Measurements from ENCODE around the gene SH3BGRL. TPM values are rescaled to one million over a fixed set of nuclear protein-coding genes. Genes with fewer than 3 reads are reported as not detected.

Gene SH3BGRL
- total and polyA plus RNA-seq, 2 donors (not counting 1 experiment from before 2014, with no cell fraction given), result 41.6 to 258 TPM

DNA sequence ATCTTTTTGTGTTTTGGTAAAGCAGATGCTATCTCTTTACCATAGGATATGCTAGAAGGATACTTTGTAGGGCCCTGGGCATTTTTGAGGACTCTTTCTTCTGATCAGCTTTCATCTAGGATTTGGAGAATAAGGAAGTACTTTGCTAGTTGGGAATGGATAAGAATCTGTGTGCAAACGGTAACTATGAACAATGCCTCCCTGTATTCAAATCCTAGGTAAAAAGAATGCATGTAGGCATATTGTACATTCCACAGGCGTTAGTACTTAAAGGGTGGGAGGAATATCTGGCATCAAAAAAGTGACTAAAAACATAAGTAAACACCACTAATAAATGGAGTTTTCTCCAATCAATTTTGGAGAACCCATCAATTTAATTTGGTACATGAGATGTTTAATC is 59.7 kb downstream of the SH3BGRL start:
- Histone ChIP-seq H3K4me2 (ENCODE audit: extremely low read depth, insufficient read depth, low read length) (no peak overlapping the region), H3K4me1 (ENCODE audit: control insufficient read depth, extremely low read depth, insufficient read depth, low read length) (peaks cover 3% of the 10 kb centered on the region), H3K36me3 (ENCODE audit: control insufficient read depth, insufficient read depth, low read length) (no peaks in the 10 kb centered on the region), H3K27ac (ENCODE audit: insufficient read depth, low read length) (no peak overlapping the region), H3K9ac (ENCODE audit: insufficient read depth, low read length) (no peak overlapping the region), H2AFZ (ENCODE audit: low read length) (no peak overlapping the region), H3K4me3 (replicated peaks in 1 of 4; ENCODE audit: control extremely low read depth in 1 of 4, insufficient read depth in 1 of 4, low read depth in 3 of 4, low read length in 4 of 4) (no peak overlapping the region), H4K20me1 (ENCODE audit: control insufficient read depth, extremely low read depth, insufficient read depth, low read length) (no peaks in the 10 kb centered on the region), H3K27me3 (ENCODE audit: control insufficient read depth, insufficient read depth, low read length) (no peaks in the 10 kb centered on the region), H3K79me2 (ENCODE audit: control insufficient read depth, insufficient read depth, low read length) (no peaks in the 10 kb centered on the region), H3K9me3 (ENCODE audit: control insufficient read depth, insufficient read depth, low read depth, low read length) (no peaks in the 10 kb centered on the region)
- DNase-seq (ENCODE audit: low read depth in 2 of 2), result peak; percentile 3 to 84
- no peak for TF ChIP-seq EZH2 (IDR thresholded peaks at IDR 0.05; ENCODE audit: low read length, missing control alignments)
- TF ChIP-seq, protein P1, sequence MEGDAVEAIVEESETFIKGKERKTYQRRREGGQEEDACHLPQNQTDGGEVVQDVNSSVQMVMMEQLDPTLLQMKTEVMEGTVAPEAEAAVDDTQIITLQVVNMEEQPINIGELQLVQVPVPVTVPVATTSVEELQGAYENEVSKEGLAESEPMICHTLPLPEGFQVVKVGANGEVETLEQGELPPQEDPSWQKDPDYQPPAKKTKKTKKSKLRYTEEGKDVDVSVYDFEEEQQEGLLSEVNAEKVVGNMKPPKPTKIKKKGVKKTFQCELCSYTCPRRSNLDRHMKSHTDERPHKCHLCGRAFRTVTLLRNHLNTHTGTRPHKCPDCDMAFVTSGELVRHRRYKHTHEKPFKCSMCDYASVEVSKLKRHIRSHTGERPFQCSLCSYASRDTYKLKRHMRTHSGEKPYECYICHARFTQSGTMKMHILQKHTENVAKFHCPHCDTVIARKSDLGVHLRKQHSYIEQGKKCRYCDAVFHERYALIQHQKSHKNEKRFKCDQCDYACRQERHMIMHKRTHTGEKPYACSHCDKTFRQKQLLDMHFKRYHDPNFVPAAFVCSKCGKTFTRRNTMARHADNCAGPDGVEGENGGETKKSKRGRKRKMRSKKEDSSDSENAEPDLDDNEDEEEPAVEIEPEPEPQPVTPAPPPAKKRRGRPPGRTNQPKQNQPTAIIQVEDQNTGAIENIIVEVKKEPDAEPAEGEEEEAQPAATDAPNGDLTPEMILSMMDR (conservative IDR thresholded peaks at IDR 0.05 in 1 of 2, IDR thresholded peaks at IDR 0.05 in 1 of 2; ENCODE audit: low read depth in 1 of 2, low read length in 2 of 2), result no peak

DNA sequence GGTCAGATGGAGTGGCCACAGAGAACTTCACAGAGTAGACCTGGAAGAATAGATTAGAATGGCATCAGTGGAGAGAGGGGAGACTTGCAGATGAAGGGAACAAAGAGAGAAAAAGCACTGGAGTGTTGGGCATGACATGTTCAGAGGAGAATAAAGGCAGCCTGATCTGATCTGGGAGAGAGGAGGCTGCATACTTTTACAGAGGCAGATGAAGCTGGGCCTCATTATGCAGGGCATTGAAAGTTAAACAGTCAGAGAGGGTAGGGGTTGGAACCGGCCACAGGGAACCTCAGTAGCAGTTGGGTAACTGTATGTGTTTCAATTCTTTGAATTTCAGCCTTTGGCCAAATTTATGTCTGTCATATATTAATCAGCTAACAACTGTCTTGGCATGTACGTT is 61.2 kb downstream of the SH3BGRL start:
- Histone ChIP-seq H3K4me2 (ENCODE audit: extremely low read depth, insufficient read depth, low read length) (no peak overlapping the region), H3K27ac (ENCODE audit: insufficient read depth, low read length) (no peak overlapping the region), H4K20me1 (ENCODE audit: control insufficient read depth, extremely low read depth, insufficient read depth, low read length) (no peaks in the 10 kb centered on the region), H3K79me2 (ENCODE audit: control insufficient read depth, insufficient read depth, low read length) (no peaks in the 10 kb centered on the region), H3K27me3 (ENCODE audit: control insufficient read depth, insufficient read depth, low read length) (no peaks in the 10 kb centered on the region), H3K9me3 (ENCODE audit: control insufficient read depth, insufficient read depth, low read depth, low read length) (no peaks in the 10 kb centered on the region), H3K4me1 (ENCODE audit: control insufficient read depth, extremely low read depth, insufficient read depth, low read length) (peaks cover 3% of the 10 kb centered on the region), H3K36me3 (ENCODE audit: control insufficient read depth, insufficient read depth, low read length) (no peaks in the 10 kb centered on the region), H2AFZ (ENCODE audit: low read length) (no peak overlapping the region), H3K9ac (ENCODE audit: insufficient read depth, low read length) (no peak overlapping the region), H3K4me3 (replicated peaks in 1 of 4; ENCODE audit: control extremely low read depth in 1 of 4, insufficient read depth in 1 of 4, low read depth in 3 of 4, low read length in 4 of 4) (no peak overlapping the region)
- TF ChIP-seq EZH2 (IDR thresholded peaks at IDR 0.05; ENCODE audit: low read length, missing control alignments), result no peak
- TF ChIP-seq, protein P1 (conservative IDR thresholded peaks at IDR 0.05 in 1 of 2, IDR thresholded peaks at IDR 0.05 in 1 of 2; ENCODE audit: low read depth in 1 of 2, low read length in 2 of 2), result no peak
- no peak for DNase-seq (ENCODE audit: low read depth in 2 of 2)

DNA sequence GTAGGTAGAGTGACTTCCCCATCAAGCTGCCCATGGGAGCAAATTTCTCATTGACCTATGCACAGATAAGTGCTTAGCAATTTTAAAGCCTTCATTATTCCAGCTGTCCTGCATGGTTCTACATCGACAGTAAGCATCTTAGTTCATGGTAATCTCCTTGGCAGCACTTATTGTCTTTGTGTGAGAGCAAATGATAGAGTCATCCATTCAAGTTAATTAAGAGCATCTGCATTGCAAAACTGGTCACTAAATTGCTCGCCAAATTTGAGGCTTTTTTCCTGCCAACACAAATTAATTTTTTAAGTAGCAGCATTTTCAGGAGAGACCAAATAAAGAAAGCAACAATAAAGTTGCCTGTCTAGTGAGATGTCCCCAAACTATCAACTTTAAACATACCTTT is 76.7 kb downstream of the SH3BGRL start:
- Histone ChIP-seq H2AFZ (ENCODE audit: low read length) (no peak overlapping the region), H3K4me2 (ENCODE audit: extremely low read depth, insufficient read depth, low read length) (no peak overlapping the region), H3K27ac (ENCODE audit: insufficient read depth, low read length) (no peak overlapping the region), H3K79me2 (ENCODE audit: control insufficient read depth, insufficient read depth, low read length) (no peaks in the 10 kb centered on the region), H3K27me3 (ENCODE audit: control insufficient read depth, insufficient read depth, low read length) (no peaks in the 10 kb centered on the region), H3K4me1 (ENCODE audit: control insufficient read depth, extremely low read depth, insufficient read depth, low read length) (no peaks in the 10 kb centered on the region), H3K36me3 (ENCODE audit: control insufficient read depth, insufficient read depth, low read length) (no peaks in the 10 kb centered on the region), H3K9me3 (ENCODE audit: control insufficient read depth, insufficient read depth, low read depth, low read length) (no peaks in the 10 kb centered on the region), H3K9ac (ENCODE audit: insufficient read depth, low read length) (no peak overlapping the region), H3K4me3 (replicated peaks in 1 of 4; ENCODE audit: control extremely low read depth in 1 of 4, insufficient read depth in 1 of 4, low read depth in 3 of 4, low read length in 4 of 4) (no peak overlapping the region), H4K20me1 (ENCODE audit: control insufficient read depth, extremely low read depth, insufficient read depth, low read length) (no peaks in the 10 kb centered on the region)
- DNase-seq (ENCODE audit: low read depth in 2 of 2), result no peak
- no peak for TF ChIP-seq EZH2 (IDR thresholded peaks at IDR 0.05; ENCODE audit: low read length, missing control alignments)
- TF ChIP-seq, protein P1 (conservative IDR thresholded peaks at IDR 0.05 in 1 of 2, IDR thresholded peaks at IDR 0.05 in 1 of 2; ENCODE audit: low read depth in 1 of 2, low read length in 2 of 2), result no peak

All from fibroblast of lung (primary cell).